ENCODE results near the gene IPCEF1. TPM values are rescaled to one million over a fixed set of nuclear protein-coding genes. Genes with fewer than 3 reads are reported as not detected.

The IPCEF1 gene
- total RNA-seq, 1 experiment from 2014 or later: 0.57 TPM

- peak overlapping the region; percentile 43 for H3K4me2 ChIP-seq
- H3K27me3 ChIP-seq (ENCODE audit: insufficient read depth, low read depth): no peaks in the 10 kb centered on the region
- no TSS peak for BruUV-seq (replicated peaks)
- H3K4me3 ChIP-seq: no peak overlapping the region
- ChIA-PET CTCF (no interaction called here), POLR2A (ENCODE audit: unreplicated experiment) (interaction anchor here (0.6 kb wide), 1 partner anchor 11 kb away, joined by 3 read pairs; no protein-coding TSS in a partner anchor)
- no peaks in the 10 kb centered on the region for H4K20me1 ChIP-seq (ENCODE audit: insufficient read depth)
- H3K9me3 ChIP-seq (ENCODE audit: insufficient read depth, low read depth): no peaks in the 10 kb centered on the region
- no peaks in the 10 kb centered on the region for H3K36me3 ChIP-seq (ENCODE audit: low read depth)
- H3F3A ChIP-seq (ENCODE audit: insufficient read depth, low read depth): no peaks in the 10 kb centered on the region
- no peak overlapping the region for H3K27ac ChIP-seq
- no peaks in the 10 kb centered on the region for H3K79me2 ChIP-seq (ENCODE audit: low read depth)
- no peak for DNase-seq
- H2AFZ ChIP-seq: no peak overlapping the region
- intact Hi-C loops (cut with micrococcal nuclease; ENCODE audit: unreplicated experiment): loop anchor here (5.0 kb wide), 1 partner anchor 120 kb away; no protein-coding TSS in a partner anchor
- TF ChIP-seq EZH2 (IDR thresholded peaks at IDR 0.05; ENCODE audit: low read depth) (no peak), CTCF (conservative IDR thresholded peaks at IDR 0.05) (0 out of 2 replicates have a peak, but pooled peaks have one; percentile 11)
- no peaks in the 10 kb centered on the region for H3K4me1 ChIP-seq (replicated peaks; ENCODE audit: insufficient read depth)
- no peaks in the 10 kb centered on the region for H3K9me2 ChIP-seq (ENCODE audit: insufficient read depth)
These were observed 79.0 kb downstream of the IPCEF1 start for GRCh38 chr6:154277629-154278017.

GRCh38 chr6:154276810-154277628 is 79.6 kb downstream of the IPCEF1 start:
- Histone ChIP-seq H3K79me2 (ENCODE audit: low read depth) (no peaks in the 10 kb centered on the region), H3K4me3 (no peak overlapping the region), H2AFZ (no peak overlapping the region), H3K9me3 (ENCODE audit: insufficient read depth, low read depth) (no peaks in the 10 kb centered on the region), H3K27ac (no peak overlapping the region), H4K20me1 (ENCODE audit: insufficient read depth) (no peaks in the 10 kb centered on the region), H3K36me3 (ENCODE audit: low read depth) (no peaks in the 10 kb centered on the region), H3K27me3 (ENCODE audit: insufficient read depth, low read depth) (no peaks in the 10 kb centered on the region), H3K4me1 (replicated peaks; ENCODE audit: insufficient read depth) (no peaks in the 10 kb centered on the region), H3K9me2 (ENCODE audit: insufficient read depth) (no peaks in the 10 kb centered on the region), H3F3A (ENCODE audit: insufficient read depth, low read depth) (no peaks in the 10 kb centered on the region), H3K4me2 (peak overlapping the region; percentile 43)
- TF ChIP-seq EZH2 (IDR thresholded peaks at IDR 0.05; ENCODE audit: low read depth): no peak
- peak; percentile 68 for TF ChIP-seq CTCF (conservative IDR thresholded peaks at IDR 0.05)
- DNase-seq: peak in 1 of 2 experiments; percentile 40
- intact Hi-C loops (cut with micrococcal nuclease; ENCODE audit: unreplicated experiment): loop anchor here (5.0 kb wide), 1 partner anchor 120 kb away; no protein-coding TSS in a partner anchor
- ChIA-PET CTCF (interaction anchor here (0.6 kb wide), 1 partner anchor 8 kb away, joined by 3 read pairs; no protein-coding TSS in a partner anchor), POLR2A (ENCODE audit: unreplicated experiment) (interaction anchor here (0.6 kb wide), 1 partner anchor 10 kb away, joined by 3 read pairs; no protein-coding TSS in a partner anchor)
- BruUV-seq (replicated peaks): no TSS peak

GRCh38 chr6:154274168-154274567 is 82.4 kb downstream of the IPCEF1 start:
- no TSS peak for BruUV-seq (replicated peaks)
- H3K36me3 ChIP-seq (ENCODE audit: low read depth): no peaks in the 10 kb centered on the region
- no peak overlapping the region for H3K27ac ChIP-seq
- ChIA-PET CTCF (no interaction called here), POLR2A (ENCODE audit: unreplicated experiment) (no interaction called here)
- no peaks in the 10 kb centered on the region for H3K9me2 ChIP-seq (ENCODE audit: insufficient read depth)
- H2AFZ ChIP-seq: no peak overlapping the region
- TF ChIP-seq CTCF (conservative IDR thresholded peaks at IDR 0.05) (no peak), EZH2 (IDR thresholded peaks at IDR 0.05; ENCODE audit: low read depth) (no peak)
- no peaks in the 10 kb centered on the region; the same call in 1 of the 2 replicates for H3F3A ChIP-seq (ENCODE audit: insufficient read depth, low read depth)
- H3K4me2 ChIP-seq: no peak overlapping the region
- intact Hi-C loops (cut with micrococcal nuclease; ENCODE audit: unreplicated experiment): no loop called here
- no peaks in the 10 kb centered on the region for H3K9me3 ChIP-seq (ENCODE audit: insufficient read depth, low read depth)
- no peaks in the 10 kb centered on the region for H3K4me1 ChIP-seq (replicated peaks; ENCODE audit: insufficient read depth)
- no peaks in the 10 kb centered on the region for H3K79me2 ChIP-seq (ENCODE audit: low read depth)
- no peaks in the 10 kb centered on the region for H4K20me1 ChIP-seq (ENCODE audit: insufficient read depth)
- DNase-seq: no peak
- no peaks in the 10 kb centered on the region for H3K27me3 ChIP-seq (ENCODE audit: insufficient read depth, low read depth)
- no peak overlapping the region for H3K4me3 ChIP-seq
